SK-N-SH treated with all-trans-retinoic acid at 6 μM for 48 hours (cell line): Measurements from ENCODE around the gene PRMT6.

Source experiments
- ATAC-seq: fragments of 200-7000 bp; cut with Tn5 transposase; 3 replicates; pipeline ENCODE4 v1.9.1; 2020; ENCODE audit warnings: mild to moderate bottlenecking, moderate library complexity
- ARNTL ChIP-seq: fragments of 450-650 bp; formaldehyde crosslinking; IDR thresholded peaks from 2 replicates; pipeline ENCODE4 v1.5.0; 2020; ENCODE audit warnings: low read depth, mild to moderate bottlenecking, moderate library complexity, borderline replicate concordance
- BACH2 ChIP-seq: fragments of 250-450 bp; sonication (Bioruptor Pico); IDR thresholded peaks from 2 replicates; pipeline ENCODE4 v1.9.0; 2021; ENCODE audit warnings: mild to moderate bottlenecking, borderline replicate concordance
- CREB5 ChIP-seq: fragments of 250-450 bp; sonication (Bioruptor Pico); IDR thresholded peaks from 2 replicates; pipeline ENCODE4 v1.5.1; 2020; ENCODE audit warnings: low read depth, mild to moderate bottlenecking, moderate library complexity
- CSRNP3 ChIP-seq: fragments of 250-450 bp; sonication (Bioruptor Pico); IDR thresholded peaks from 2 replicates; pipeline ENCODE4 v1.5.1; 2021; ENCODE audit warnings: mild to moderate bottlenecking, moderate library complexity
- ESRRG ChIP-seq: fragments of 250-450 bp; sonication (Bioruptor Pico); IDR thresholded peaks from 2 replicates; pipeline ENCODE4 v1.6.1; 2021; ENCODE audit warnings: mild to moderate bottlenecking
- OSR1 ChIP-seq: fragments of 250-450 bp; sonication (Bioruptor Pico); IDR thresholded peaks from 2 replicates; pipeline ENCODE4 v1.8.0; 2022; ENCODE audit warnings: moderate library complexity, mild to moderate bottlenecking, inconsistent platforms
- PATZ1 ChIP-seq: fragments of 250-450 bp; sonication (Bioruptor Pico); IDR thresholded peaks from 2 replicates; pipeline ENCODE4 v1.8.0; 2020; ENCODE audit warnings: mild to moderate bottlenecking, moderate library complexity, borderline replicate concordance
- POU6F1 ChIP-seq: fragments of 250-450 bp; sonication (Bioruptor Pico); IDR thresholded peaks from 2 replicates; pipeline ENCODE4 v1.8.0; 2021; ENCODE audit warnings: low read depth, mild to moderate bottlenecking, moderate library complexity, borderline replicate concordance
- RARB ChIP-seq: fragments of 250-450 bp; sonication (Bioruptor Pico); IDR thresholded peaks from 2 replicates; pipeline ENCODE4 v1.8.0; 2021; ENCODE audit warnings: mild to moderate bottlenecking, moderate library complexity
- SNAI2 ChIP-seq: fragments of 250-450 bp; sonication (Bioruptor Pico); IDR thresholded peaks from 2 replicates; pipeline ENCODE4 v1.5.0; 2020; ENCODE audit warnings: mild to moderate bottlenecking, moderate library complexity
- TCF4 ChIP-seq: fragments of 250-450 bp; sonication (Bioruptor Pico); IDR thresholded peaks from 2 replicates; pipeline ENCODE4 v1.8.0; 2021; ENCODE audit warnings: mild to moderate bottlenecking, moderate library complexity, borderline replicate concordance
- TOX ChIP-seq: fragments of 250-450 bp; sonication (Bioruptor Pico); IDR thresholded peaks from 2 replicates; pipeline ENCODE4 v1.8.0; 2021; ENCODE audit warnings: mild to moderate bottlenecking, moderate library complexity, borderline replicate concordance
- TSHZ2 ChIP-seq: fragments of 250-450 bp; sonication (Bioruptor Pico); IDR thresholded peaks from 2 replicates; pipeline ENCODE4 v1.5.0; 2020; ENCODE audit warnings: mild to moderate bottlenecking, moderate library complexity
- ZC3H10 ChIP-seq: fragments of 250-450 bp; sonication (Bioruptor Pico); IDR thresholded peaks from 2 replicates; pipeline ENCODE4 v1.5.1; 2021; ENCODE audit warnings: mild to moderate bottlenecking, moderate library complexity
- ZFP30 ChIP-seq: fragments of 450-650 bp; formaldehyde crosslinking; IDR thresholded peaks from 2 replicates; pipeline ENCODE4 v1.5.0; 2022; ENCODE audit warnings: mild to moderate bottlenecking, moderate library complexity
- ZNF565 ChIP-seq: fragments of 450-650 bp; formaldehyde crosslinking; conservative IDR thresholded peaks from 2 replicates; pipeline ENCODE4 v1.5.0; 2020; ENCODE audit warnings: low read depth, mild to moderate bottlenecking, moderate library complexity
- ZNF70 ChIP-seq: fragments of 450-650 bp; formaldehyde crosslinking; IDR thresholded peaks from 2 replicates; pipeline ENCODE4 v1.5.0; 2020; ENCODE audit warnings: mild to moderate bottlenecking, moderate library complexity

Gene PRMT6

GRCh38 chr1:107100331-107100984 lies 44.0 kb downstream of the PRMT6 start:
- TF ChIP-seq CSRNP3 (CRISPR knock-in tag) (no peak), ZFP30 (CRISPR knock-in tag) (no peak), PATZ1 (CRISPR knock-in tag) (no peak), ZNF70 (CRISPR knock-in tag) (no peak), ESRRG (CRISPR knock-in tag) (no peak)
- no peak for ATAC-seq

- no peak for TF ChIP-seq BACH2
- no peak for TF ChIP-seq TCF4
- TF ChIP-seq ZNF565 (CRISPR knock-in tag) = no peak
- TF ChIP-seq TSHZ2 (CRISPR knock-in tag) = no peak
- no peak for TF ChIP-seq POU6F1 (CRISPR knock-in tag)
- no peak for TF ChIP-seq ZNF70 (CRISPR knock-in tag)
- no peak for TF ChIP-seq PATZ1 (CRISPR knock-in tag)
- TF ChIP-seq OSR1 = no peak
- no peak for TF ChIP-seq TOX (CRISPR knock-in tag)
- no peak for TF ChIP-seq SNAI2
- TF ChIP-seq RARB = no peak
- TF ChIP-seq ZC3H10 (CRISPR knock-in tag) = no peak
- TF ChIP-seq CREB5 (CRISPR knock-in tag) = no peak
- TF ChIP-seq ARNTL (CRISPR knock-in tag) = no peak
- TF ChIP-seq, all 23 proteins: peak for 0
- no peak for ATAC-seq
These were observed 49.4 kb downstream of the PRMT6 start for GRCh38 chr1:107105914-107106313.
